ENCODE results near the gene NFYA. TPM values are rescaled to one million over a fixed set of nuclear protein-coding genes. Genes with fewer than 3 reads are reported as not detected.

The NFYA gene
- total RNA-seq, 1 donor from 2014 or later = 47.9 TPM

DNA sequence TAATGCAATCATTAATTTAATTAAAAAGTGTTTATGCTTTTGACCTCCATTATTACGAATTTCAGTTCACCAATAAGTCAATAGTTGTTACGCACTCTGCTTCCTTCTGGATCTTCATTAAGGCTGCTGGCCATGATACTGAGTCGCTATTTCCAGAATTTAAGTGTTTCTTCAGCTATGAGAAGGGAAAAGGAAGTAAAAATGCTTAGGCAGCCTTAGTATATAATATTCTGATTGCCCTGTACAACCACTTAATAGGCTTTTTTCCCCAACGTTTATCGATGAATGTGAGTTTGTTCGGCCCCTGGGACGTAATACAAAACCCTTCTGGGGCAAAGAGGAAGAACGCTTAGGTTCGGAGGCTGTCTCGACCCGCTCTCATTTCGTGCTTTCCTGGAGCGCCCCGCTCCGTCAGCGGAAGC, 1.3 kb upstream of the NFYA start:
- Mint-ChIP-seq H3K4me3 (peak overlapping the region; percentile 93), H3K27ac (peak overlapping the region; percentile 6), H3K9me3 (no peaks in the 10 kb centered on the region), H3K4me1 (peaks cover 31% of the 10 kb centered on the region), H3K27me3 (ENCODE audit: insufficient read depth, low read depth) (no peaks in the 10 kb centered on the region), H3K36me3 (peaks cover 3% of the 10 kb centered on the region)
- no peak for DNase-seq (ENCODE audit: low spot score)
- H3K36me3 ChIP-seq = peaks cover 9% of the 10 kb centered on the region
- peak overlapping the region; percentile 86 for H3K4me2 ChIP-seq
- H2AFZ ChIP-seq (replicated peaks) = peak overlapping the region; percentile 53
- peaks cover 44% of the 10 kb centered on the region for H3F3A ChIP-seq (ENCODE audit: low read depth)
- peaks cover 47% of the 10 kb centered on the region for H3K79me2 ChIP-seq (ENCODE audit: low read depth)
- H3K9ac ChIP-seq = peak overlapping the region; percentile 79
- H3K27me3 ChIP-seq = no peaks in the 10 kb centered on the region
- peak overlapping the region; percentile 96 for H3K4me3 ChIP-seq
- no peaks in the 10 kb centered on the region for H3K9me3 ChIP-seq (ENCODE audit: low read depth)
- TF ChIP-seq, protein P1, sequence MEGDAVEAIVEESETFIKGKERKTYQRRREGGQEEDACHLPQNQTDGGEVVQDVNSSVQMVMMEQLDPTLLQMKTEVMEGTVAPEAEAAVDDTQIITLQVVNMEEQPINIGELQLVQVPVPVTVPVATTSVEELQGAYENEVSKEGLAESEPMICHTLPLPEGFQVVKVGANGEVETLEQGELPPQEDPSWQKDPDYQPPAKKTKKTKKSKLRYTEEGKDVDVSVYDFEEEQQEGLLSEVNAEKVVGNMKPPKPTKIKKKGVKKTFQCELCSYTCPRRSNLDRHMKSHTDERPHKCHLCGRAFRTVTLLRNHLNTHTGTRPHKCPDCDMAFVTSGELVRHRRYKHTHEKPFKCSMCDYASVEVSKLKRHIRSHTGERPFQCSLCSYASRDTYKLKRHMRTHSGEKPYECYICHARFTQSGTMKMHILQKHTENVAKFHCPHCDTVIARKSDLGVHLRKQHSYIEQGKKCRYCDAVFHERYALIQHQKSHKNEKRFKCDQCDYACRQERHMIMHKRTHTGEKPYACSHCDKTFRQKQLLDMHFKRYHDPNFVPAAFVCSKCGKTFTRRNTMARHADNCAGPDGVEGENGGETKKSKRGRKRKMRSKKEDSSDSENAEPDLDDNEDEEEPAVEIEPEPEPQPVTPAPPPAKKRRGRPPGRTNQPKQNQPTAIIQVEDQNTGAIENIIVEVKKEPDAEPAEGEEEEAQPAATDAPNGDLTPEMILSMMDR (IDR thresholded peaks at IDR 0.05) = peak; percentile 7
- no peak for TF ChIP-seq EZH2 (IDR thresholded peaks at IDR 0.05)
- TF ChIP-seq EZH2phosphoT487 (IDR thresholded peaks at IDR 0.05) = no peak
- peaks cover 33% of the 10 kb centered on the region for H3K4me1 ChIP-seq
- peak overlapping the region; percentile 95 for H3K27ac ChIP-seq
- peaks cover 28% of the 10 kb centered on the region for H4K20me1 ChIP-seq (ENCODE audit: low read depth)

DNA sequence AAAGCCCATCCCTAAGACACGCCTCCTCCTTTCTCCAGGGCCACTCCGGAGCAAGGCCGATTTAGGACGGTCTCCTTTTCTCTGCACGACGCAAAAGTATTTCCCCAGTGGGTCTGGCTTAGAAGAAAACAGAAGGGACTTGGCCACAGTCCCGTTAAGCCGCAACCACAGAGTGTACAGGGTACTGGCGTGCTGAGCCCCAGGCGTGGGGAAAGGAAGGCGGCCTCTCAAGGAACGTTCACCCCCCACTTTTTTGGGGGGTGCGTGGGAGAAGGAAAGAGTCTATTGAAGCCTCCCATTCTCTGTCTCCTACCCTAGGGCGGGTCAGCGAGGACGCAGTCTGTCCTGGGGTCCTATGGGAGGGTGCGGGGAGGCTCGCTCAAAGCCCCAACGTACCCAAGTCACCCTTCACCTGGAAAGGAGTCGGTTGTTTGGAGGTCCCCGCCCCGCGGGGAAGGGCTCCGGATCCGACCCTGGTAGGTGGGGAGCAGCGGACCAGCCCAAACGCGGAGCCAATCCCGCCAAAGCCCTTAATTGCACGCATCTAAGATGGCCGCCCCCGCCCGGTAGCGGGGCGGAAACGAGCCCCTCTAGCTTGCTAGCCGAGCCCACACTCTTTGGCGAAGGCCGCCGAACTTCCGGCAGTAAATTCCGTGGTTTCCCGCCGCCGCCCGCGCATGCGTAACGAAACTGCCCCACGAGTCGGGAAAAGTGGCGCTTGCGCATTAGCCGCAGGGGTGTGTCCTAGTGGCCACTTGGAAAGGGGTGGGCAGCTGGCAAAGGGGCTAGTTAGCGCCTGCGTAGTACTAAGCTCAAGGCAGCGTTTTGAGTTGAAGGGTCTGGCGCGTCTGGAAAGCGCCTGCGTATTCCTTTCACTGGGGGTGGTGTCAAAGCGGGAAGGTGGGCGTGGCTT, 595 bp upstream of the NFYA start, which contains the start of gene OARD1:
Gene OARD1 (minus strand): TSS at position 434 of the 913 bp plus-strand sequence. CDS start 722 bp downstream, outside the sequence.
- peaks cover 54% of the 10 kb centered on the region for H3K79me2 ChIP-seq (ENCODE audit: low read depth)
- H3F3A ChIP-seq (ENCODE audit: low read depth) = peaks cover 42% of the 10 kb centered on the region
- H4K20me1 ChIP-seq (ENCODE audit: low read depth) = peaks cover 34% of the 10 kb centered on the region
- Mint-ChIP-seq H3K9me3 (no peaks in the 10 kb centered on the region), H3K4me1 (peaks cover 28% of the 10 kb centered on the region), H3K36me3 (no peaks in the 10 kb centered on the region), H3K27me3 (ENCODE audit: insufficient read depth, low read depth) (no peaks in the 10 kb centered on the region), H3K27ac (peak within 1 kb of the TSS; percentile 67), H3K4me3 (peak within 1 kb of the TSS; percentile 93)
- peak within 1 kb of the TSS; percentile 97 for H3K27ac ChIP-seq
- TF ChIP-seq, protein P1 (IDR thresholded peaks at IDR 0.05) = no peak
- TF ChIP-seq EZH2 (IDR thresholded peaks at IDR 0.05) = no peak
- no peak for TF ChIP-seq EZH2phosphoT487 (IDR thresholded peaks at IDR 0.05)
- peaks cover 37% of the 10 kb centered on the region for H3K4me1 ChIP-seq
- no peaks in the 10 kb centered on the region for H3K9me3 ChIP-seq (ENCODE audit: low read depth)
- peaks cover 9% of the 10 kb centered on the region for H3K36me3 ChIP-seq
- peak; percentile 99 for DNase-seq (ENCODE audit: low spot score)
- peak within 1 kb of the TSS; percentile 92 for H3K9ac ChIP-seq
- peak within 1 kb of the TSS; percentile 96 for H3K4me3 ChIP-seq
- peak within 1 kb of the TSS; percentile 92 for H3K4me2 ChIP-seq
- H2AFZ ChIP-seq (replicated peaks) = peak within 1 kb of the TSS; percentile 59
- H3K27me3 ChIP-seq = no peaks in the 10 kb centered on the region

DNA sequence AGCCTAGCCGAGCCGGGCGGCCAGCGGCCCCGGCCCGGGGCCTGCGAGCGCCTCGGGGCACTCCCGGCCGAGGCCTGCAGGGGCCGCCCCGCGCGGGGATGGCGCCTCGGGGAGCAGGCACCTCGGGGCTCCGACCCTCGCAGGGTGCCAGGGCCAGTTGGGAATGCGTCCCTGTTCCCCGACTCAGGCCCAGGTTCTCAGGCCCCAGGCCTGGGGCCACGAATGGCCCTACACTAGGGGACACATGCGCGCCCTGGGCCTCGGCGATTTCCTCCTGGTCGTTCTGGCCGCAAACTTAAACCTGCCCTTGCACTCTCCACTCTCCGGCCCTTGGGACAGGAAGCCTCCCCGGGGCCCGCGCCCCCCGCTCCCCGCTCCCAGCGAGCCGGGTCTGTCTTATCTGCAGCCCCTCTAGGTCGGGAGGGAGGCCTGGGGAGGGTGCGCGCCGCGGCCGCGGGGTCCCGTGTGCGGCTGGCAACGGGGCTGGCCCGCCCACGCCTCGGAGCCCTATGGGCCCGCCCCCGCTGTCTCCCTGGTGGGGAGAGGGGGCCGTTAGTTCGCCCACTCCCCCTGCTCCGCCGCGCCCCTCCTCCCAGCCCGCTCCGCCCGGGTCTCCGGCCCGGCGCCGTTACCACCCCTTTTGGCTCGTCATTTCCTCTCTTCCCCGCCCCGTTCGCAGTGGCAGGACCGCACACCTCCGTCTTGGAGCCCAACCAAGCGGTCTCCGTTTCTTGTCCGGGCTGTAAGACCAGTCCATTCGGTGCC, 611 bp downstream of the NFYA start:
- peaks cover 46% of the 10 kb centered on the region for H4K20me1 ChIP-seq (ENCODE audit: low read depth)
- Mint-ChIP-seq H3K9me3 (no peaks in the 10 kb centered on the region), H3K27ac (peak overlapping the region; percentile 98), H3K36me3 (no peaks in the 10 kb centered on the region), H3K4me3 (peak overlapping the region; percentile 92), H3K4me1 (peaks cover 28% of the 10 kb centered on the region), H3K27me3 (ENCODE audit: insufficient read depth, low read depth) (no peaks in the 10 kb centered on the region)
- DNase-seq (ENCODE audit: low spot score) = peak; percentile 92
- peaks cover 34% of the 10 kb centered on the region for H3F3A ChIP-seq (ENCODE audit: low read depth)
- peaks cover 37% of the 10 kb centered on the region for H3K4me1 ChIP-seq
- peak overlapping the region; percentile 96 for H3K4me3 ChIP-seq
- peaks cover 66% of the 10 kb centered on the region for H3K79me2 ChIP-seq (ENCODE audit: low read depth)
- peaks cover 9% of the 10 kb centered on the region for H3K36me3 ChIP-seq
- no peak overlapping the region for H2AFZ ChIP-seq (replicated peaks)
- no peaks in the 10 kb centered on the region for H3K9me3 ChIP-seq (ENCODE audit: low read depth)
- no peaks in the 10 kb centered on the region for H3K27me3 ChIP-seq
- peak overlapping the region; percentile 92 for H3K4me2 ChIP-seq
- H3K9ac ChIP-seq = peak overlapping the region; percentile 92
- TF ChIP-seq EZH2phosphoT487 (IDR thresholded peaks at IDR 0.05) (no peak), EZH2 (IDR thresholded peaks at IDR 0.05) (no peak)
- TF ChIP-seq, protein P1 (IDR thresholded peaks at IDR 0.05) = peak; percentile 57
- peak overlapping the region; percentile 97 for H3K27ac ChIP-seq
